WTC11 (cell line): Measurements from ENCODE around the gene CACNB4. TPM values are rescaled to one million over a fixed set of nuclear protein-coding genes. Genes with fewer than 3 reads are reported as not detected.

ENCODE experiments used
- ATAC-seq: fragments of 200-7000 bp; cut with Tn5 transposase; 2 replicates; pipeline ENCODE4 v1.10.0; 2021; ENCODE audit warnings: mild to moderate bottlenecking, moderate library complexity
- CTCF ChIA-PET: fragments of 300-600 bp; sonication (Branson Sonifier 250); formaldehyde crosslinking; loops from one replicate; lab custom pipeline; 2021; ENCODE audit warnings: antibody characterized with exemption; lab: Charles Lee
- POLR2A ChIA-PET: fragments of 350-600 bp; sonication (Branson Sonifier 250); formaldehyde crosslinking; loops from one replicate; lab custom pipeline; 2021; ENCODE audit warnings: antibody characterized with exemption; lab: Charles Lee
- DNase-seq: peaks from one replicate; pipeline ENCODE4 v3.0.0; 2021; ENCODE audit warnings: low spot score
- H3K27ac Mint-ChIP-seq: 2 replicates; pipeline ENCODE4 v1.8.0; 2021; ENCODE audit warnings: mixed read lengths
- H3K27me3 Mint-ChIP-seq: 2 replicates; pipeline ENCODE4 v1.8.0; 2021; ENCODE audit warnings: low read depth, mild to moderate bottlenecking, moderate library complexity, mixed read lengths
- H3K36me3 Mint-ChIP-seq: 2 replicates; pipeline ENCODE4 v1.8.0; 2021; ENCODE audit warnings: mixed read lengths
- H3K4me1 Mint-ChIP-seq: 2 replicates; pipeline ENCODE4 v1.8.0; 2022; ENCODE audit warnings: mixed read lengths
- H3K4me3 Mint-ChIP-seq: 2 replicates; pipeline ENCODE4 v1.8.0; 2021; ENCODE audit warnings: mild to moderate bottlenecking, moderate library complexity, mixed read lengths
- H3K9me3 Mint-ChIP-seq: 2 replicates; pipeline ENCODE4 v1.8.0; 2021; ENCODE audit warnings: mixed read lengths
- AR ChIP-seq: fragments of 250-450 bp; sonication (Bioruptor Pico); IDR thresholded peaks from 2 replicates; pipeline ENCODE4 v1.9.0; 2021; ENCODE audit warnings: mild to moderate bottlenecking
- ATF1 ChIP-seq: sonication (generic); formaldehyde crosslinking; IDR thresholded peaks from 2 replicates; pipeline ENCODE4 v1.8.1; 2023; ENCODE audit warnings: mild to moderate bottlenecking, moderate library complexity, missing genetic modification reagents
- ATF3 ChIP-seq: sonication (generic); formaldehyde crosslinking; conservative IDR thresholded peaks from 2 replicates; pipeline ENCODE4 v1.8.1; 2022; ENCODE audit warnings: mild to moderate bottlenecking, missing genetic modification reagents
- ATF6 ChIP-seq: sonication (generic); formaldehyde crosslinking; IDR thresholded peaks from 2 replicates; pipeline ENCODE4 v1.8.1; 2023; ENCODE audit warnings: mild to moderate bottlenecking, missing genetic modification reagents
- CREM ChIP-seq: sonication (generic); formaldehyde crosslinking; IDR thresholded peaks from 2 replicates; pipeline ENCODE4 v1.8.1; 2022; ENCODE audit warnings: mild to moderate bottlenecking, missing genetic modification reagents, moderate library complexity
- E2F1 ChIP-seq: sonication (generic); formaldehyde crosslinking; IDR thresholded peaks from 2 replicates; pipeline ENCODE4 v1.8.0; 2022; ENCODE audit warnings: mild to moderate bottlenecking, missing genetic modification reagents
- FOXJ3 ChIP-seq: sonication (generic); formaldehyde crosslinking; IDR thresholded peaks from 2 replicates; pipeline ENCODE4 v1.9.0; 2021; ENCODE audit warnings: missing genetic modification reagents, mild to moderate bottlenecking, borderline replicate concordance
- IRF1 ChIP-seq: sonication (generic); formaldehyde crosslinking; IDR thresholded peaks from 2 replicates; pipeline ENCODE4 v1.8.0; 2023; ENCODE audit warnings: missing genetic modification reagents
- IRF2 ChIP-seq: sonication (generic); formaldehyde crosslinking; IDR thresholded peaks from 2 replicates; pipeline ENCODE4 v1.8.0; 2022; ENCODE audit warnings: low read depth, missing genetic modification reagents, borderline replicate concordance
- JAZF1 ChIP-seq: fragments of 250-450 bp; sonication (Bioruptor Pico); IDR thresholded peaks from 2 replicates; pipeline ENCODE4 v1.9.0; 2021; ENCODE audit warnings: moderate library complexity, mild to moderate bottlenecking, inconsistent platforms
- MLX ChIP-seq: sonication (generic); formaldehyde crosslinking; IDR thresholded peaks from 2 replicates; pipeline ENCODE4 v1.8.1; 2023; ENCODE audit warnings: mild to moderate bottlenecking, missing genetic modification reagents, moderate library complexity
- NFATC4 ChIP-seq: fragments of 250-450 bp; sonication (Bioruptor Pico); IDR thresholded peaks from 2 replicates; pipeline ENCODE4 v1.9.0; 2021; ENCODE audit warnings: mild to moderate bottlenecking
- PRDM15 ChIP-seq: sonication (generic); formaldehyde crosslinking; IDR thresholded peaks from 2 replicates; pipeline ENCODE4 v1.8.0; 2022; ENCODE audit warnings: missing genetic modification reagents
- TEAD1 ChIP-seq: sonication (generic); formaldehyde crosslinking; IDR thresholded peaks from 2 replicates; pipeline ENCODE4 v1.8.0; 2022; ENCODE audit warnings: mild to moderate bottlenecking, missing genetic modification reagents
- TEAD4 ChIP-seq: sonication (generic); formaldehyde crosslinking; IDR thresholded peaks from 2 replicates; pipeline ENCODE4 v1.8.0; 2022; ENCODE audit warnings: mild to moderate bottlenecking, missing genetic modification reagents
- USF2 ChIP-seq: sonication (generic); formaldehyde crosslinking; IDR thresholded peaks from 2 replicates; pipeline ENCODE4 v1.8.1; 2023; ENCODE audit warnings: mild to moderate bottlenecking, missing genetic modification reagents, moderate library complexity
- ZNF219 ChIP-seq: sonication (generic); formaldehyde crosslinking; IDR thresholded peaks from 2 replicates; pipeline ENCODE4 v1.8.0; 2023; ENCODE audit warnings: missing genetic modification reagents, mild to moderate bottlenecking, borderline replicate concordance
- ZNF281 ChIP-seq: sonication (generic); formaldehyde crosslinking; IDR thresholded peaks from 2 replicates; pipeline ENCODE4 v1.8.0; 2023; ENCODE audit warnings: mild to moderate bottlenecking, missing genetic modification reagents
- ZNF396 ChIP-seq: fragments of 250-450 bp; sonication (Bioruptor Pico); IDR thresholded peaks from 2 replicates; pipeline ENCODE4 v1.8.0; 2021; ENCODE audit warnings: mild to moderate bottlenecking, moderate library complexity, borderline replicate concordance
- ZNF425 ChIP-seq: fragments of 250-450 bp; sonication (Bioruptor Pico); conservative IDR thresholded peaks from 2 replicates; pipeline ENCODE4 v1.9.0; 2021; ENCODE audit warnings: mild to moderate bottlenecking
- total RNA-seq: library from RNA; stranded (reverse); gene quantifications from 3 replicates; pipeline ENCODE4 v1.2.3, GENCODE V29; 2021

Gene CACNB4
- total RNA-seq, 1 experiment from 2014 or later = 4.7 TPM

GRCh38 chr2:151974988-151975387, 123.9 kb downstream of the CACNB4 start:
- TF ChIP-seq ZNF281 (CRISPR knock-in tag) (no peak), ZNF425 (no peak), TEAD1 (CRISPR knock-in tag) (no peak), NFATC4 (CRISPR knock-in tag) (no peak), USF2 (CRISPR knock-in tag) (no peak), IRF1 (no peak), CREM (CRISPR knock-in tag) (no peak), ZNF219 (CRISPR knock-in tag) (no peak), MLX (CRISPR knock-in tag) (no peak), ATF1 (CRISPR knock-in tag) (no peak), ATF6 (CRISPR knock-in tag) (no peak), PRDM15 (CRISPR knock-in tag) (no peak), E2F1 (CRISPR knock-in tag) (no peak), ZNF396 (CRISPR knock-in tag) (no peak), IRF2 (no peak), FOXJ3 (CRISPR knock-in tag) (no peak), TEAD4 (CRISPR knock-in tag) (no peak), ATF3 (no peak), JAZF1 (CRISPR knock-in tag) (no peak), AR (CRISPR knock-in tag) (no peak)
- Mint-ChIP-seq H3K4me3 (no peak overlapping the region), H3K36me3 (no peaks in the 10 kb centered on the region), H3K4me1 (peaks cover 40% of the 10 kb centered on the region), H3K9me3 (no peaks in the 10 kb centered on the region), H3K27ac (no peak overlapping the region), H3K27me3 (no peaks in the 10 kb centered on the region)
- ChIA-PET POLR2A (interaction anchor here (0.6 kb wide), 3 partner anchors 25 to 594 kb away, joined by 3 to 4 read pairs (median 4); no protein-coding TSS in a partner anchor), CTCF (interaction anchor here (0.6 to 1.8 kb wide), 6 partner anchors 9 to 405 kb away, joined by 3 to 17 read pairs (median 4); no protein-coding TSS in a partner anchor)
- no peak for DNase-seq
- no peak for ATAC-seq
